ENCODE data around the gene BMPR2.
"Not testable (repeated sequence)": the region's sequence is repeated elsewhere in the genome, so short reads cannot be mapped to it uniquely, and the experiment has no call there.

Gene BMPR2

GRCh38 chr2:202452744-202453143 is 76.6 kb downstream of the BMPR2 start:
- no peak for DNase-seq (ENCODE audit: low spot score)

GRCh38 chr2:202454536-202454935 is 78.4 kb downstream of the BMPR2 start:
- DNase-seq (ENCODE audit: low spot score): no peak

- DNase-seq (ENCODE audit: low spot score): no peak
Observed at GRCh38 chr2:202455114-202455513, 79.0 kb downstream of the BMPR2 start.

GRCh38 chr2:202460119-202460518 is 84.0 kb downstream of the BMPR2 start:
- DNase-seq (ENCODE audit: low spot score): no peak

- DNase-seq (ENCODE audit: low spot score): peak; percentile 10
Observed at GRCh38 chr2:202479090-202479489, 103.0 kb downstream of the BMPR2 start.

GRCh38 chr2:202479610-202480009 is 103.5 kb downstream of the BMPR2 start:
- DNase-seq (ENCODE audit: low spot score): peak; percentile 22

GRCh38 chr2:202486351-202486750 is 110.2 kb downstream of the BMPR2 start:
- no peak for DNase-seq (ENCODE audit: low spot score)

GRCh38 chr2:202488671-202489070 is 112.5 kb downstream of the BMPR2 start:
- DNase-seq (ENCODE audit: low spot score): no peak

- no peak for DNase-seq (ENCODE audit: low spot score)
Observed at GRCh38 chr2:202490479-202490878, 114.4 kb downstream of the BMPR2 start.

GRCh38 chr2:202491514-202491913 is 115.4 kb downstream of the BMPR2 start:
- DNase-seq (ENCODE audit: low spot score): no peak

GRCh38 chr2:202494300-202495229 is 118.4 kb downstream of the BMPR2 start:
- no peak for DNase-seq (ENCODE audit: low spot score)

GRCh38 chr2:202495230-202495604 is 119.1 kb downstream of the BMPR2 start:
- no peak for DNase-seq (ENCODE audit: low spot score)

- not testable (repeated sequence) for DNase-seq (ENCODE audit: low spot score)
Observed at GRCh38 chr2:202496835-202497472, 120.8 kb downstream of the BMPR2 start.

GRCh38 chr2:202497473-202497866 is 121.3 kb downstream of the BMPR2 start:
- DNase-seq (ENCODE audit: low spot score): not testable (repeated sequence)

- DNase-seq (ENCODE audit: low spot score): not testable (repeated sequence)
Observed at GRCh38 chr2:202499841-202500240, 123.7 kb downstream of the BMPR2 start.

GRCh38 chr2:202503276-202503675 is 127.1 kb downstream of the BMPR2 start:
- DNase-seq (ENCODE audit: low spot score): not testable (repeated sequence)

- no peak for DNase-seq (ENCODE audit: low spot score)
Observed at GRCh38 chr2:202508686-202509085, 132.6 kb downstream of the BMPR2 start.

- DNase-seq (ENCODE audit: low spot score): no peak
Observed at GRCh38 chr2:202510911-202511310, 134.8 kb downstream of the BMPR2 start.

GRCh38 chr2:202512176-202512575 is 136.0 kb downstream of the BMPR2 start:
- DNase-seq (ENCODE audit: low spot score): no peak

- DNase-seq (ENCODE audit: low spot score): peak; percentile 70
Observed at GRCh38 chr2:202514732-202515131, 138.6 kb downstream of the BMPR2 start.

GRCh38 chr2:202519453-202519852 is 143.3 kb downstream of the BMPR2 start:
- no peak for DNase-seq (ENCODE audit: low spot score)

- DNase-seq (ENCODE audit: low spot score): no peak
Observed at GRCh38 chr2:202521470-202521869, 145.3 kb downstream of the BMPR2 start.

GRCh38 chr2:202529389-202529788 is 153.3 kb downstream of the BMPR2 start:
- DNase-seq (ENCODE audit: low spot score): no peak

All from activated CD4-positive, alpha-beta T cell treated with anti-CD3 and anti-CD28 coated beads, Interleukin-2, Interleukin-4, amounts not matched to agents 100 ng/mL and 50 ng/mL, durations not matched to agents 16 hours and 8 hours (primary cell).